Mesothelial cell of epicardium (in vitro differentiated cells): ENCODE data around the gene CEP95. TPM values are rescaled to one million over a fixed set of nuclear protein-coding genes. Genes with fewer than 3 reads are reported as not detected.

Experiments
- DNase-seq, 2 experiments: peaks; one replicate each; pipeline ENCODE4 v3.0.0; 2021; ENCODE audit warnings: low spot score in 2 of 2; ENCODE audit not compliant: unreplicated experiment in 2 of 2
- H3K27ac Mint-ChIP-seq: 2 replicates; pipeline ENCODE4 v1.8.0; 2021; ENCODE audit warnings: mixed read lengths
- H3K27me3 Mint-ChIP-seq: 2 replicates; pipeline ENCODE4 v1.8.0; 2021; ENCODE audit warnings: low read depth, mixed read lengths
- H3K36me3 Mint-ChIP-seq: 2 replicates; pipeline ENCODE4 v1.8.0; 2021; ENCODE audit warnings: mixed read lengths
- H3K4me1 Mint-ChIP-seq: 2 replicates; pipeline ENCODE4 v1.8.0; 2021; ENCODE audit warnings: mixed read lengths
- H3K4me3 Mint-ChIP-seq: 2 replicates; pipeline ENCODE4 v1.8.0; 2021; ENCODE audit warnings: mild to moderate bottlenecking, moderate library complexity, mixed read lengths
- H3K9me3 Mint-ChIP-seq: 2 replicates; pipeline ENCODE4 v1.8.0; 2021; ENCODE audit warnings: mixed read lengths
- total RNA-seq: library from RNA; stranded (reverse); gene quantifications from 3 replicates; pipeline ENCODE4 v1.2.1, GENCODE V29; 2021
- TF ChIP-seq, protein P1 (sequence below): fragments of 200-600 bp; sonication (generic); IDR thresholded peaks from one replicate; pipeline ENCODE4 v1.5.0; 2021; ENCODE audit warnings: antibody characterized with exemption; ENCODE audit not compliant: unreplicated experiment

CEP95 gene
- total RNA-seq, 1 donor from 2014 or later = 132 TPM

DNA sequence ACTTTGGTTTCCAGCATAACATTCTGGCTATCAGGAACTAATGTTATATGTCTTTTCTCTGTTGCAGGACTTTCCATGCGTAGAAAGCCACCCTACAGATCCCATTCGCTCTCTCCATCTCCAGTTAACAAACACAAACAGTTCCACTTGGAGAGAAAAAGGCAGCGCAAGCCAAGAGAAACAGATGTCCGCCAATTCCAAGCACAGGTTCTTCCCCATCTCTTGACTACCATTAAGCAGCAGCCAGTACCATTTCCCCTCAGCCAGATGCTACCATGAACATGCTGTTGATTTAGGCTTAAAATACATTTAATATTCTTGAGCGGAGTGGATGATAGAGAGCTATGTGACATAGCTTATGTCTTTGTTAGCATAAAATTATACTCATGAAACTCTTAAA is 22.4 kb downstream of the CEP95 start:
- Mint-ChIP-seq H3K9me3 (no peaks in the 10 kb centered on the region), H3K27me3 (no peaks in the 10 kb centered on the region), H3K27ac (no peak overlapping the region), H3K36me3 (peaks cover 49% of the 10 kb centered on the region), H3K4me1 (no peaks in the 10 kb centered on the region), H3K4me3 (no peak overlapping the region)
- no peak for DNase-seq
- TF ChIP-seq, protein P1, sequence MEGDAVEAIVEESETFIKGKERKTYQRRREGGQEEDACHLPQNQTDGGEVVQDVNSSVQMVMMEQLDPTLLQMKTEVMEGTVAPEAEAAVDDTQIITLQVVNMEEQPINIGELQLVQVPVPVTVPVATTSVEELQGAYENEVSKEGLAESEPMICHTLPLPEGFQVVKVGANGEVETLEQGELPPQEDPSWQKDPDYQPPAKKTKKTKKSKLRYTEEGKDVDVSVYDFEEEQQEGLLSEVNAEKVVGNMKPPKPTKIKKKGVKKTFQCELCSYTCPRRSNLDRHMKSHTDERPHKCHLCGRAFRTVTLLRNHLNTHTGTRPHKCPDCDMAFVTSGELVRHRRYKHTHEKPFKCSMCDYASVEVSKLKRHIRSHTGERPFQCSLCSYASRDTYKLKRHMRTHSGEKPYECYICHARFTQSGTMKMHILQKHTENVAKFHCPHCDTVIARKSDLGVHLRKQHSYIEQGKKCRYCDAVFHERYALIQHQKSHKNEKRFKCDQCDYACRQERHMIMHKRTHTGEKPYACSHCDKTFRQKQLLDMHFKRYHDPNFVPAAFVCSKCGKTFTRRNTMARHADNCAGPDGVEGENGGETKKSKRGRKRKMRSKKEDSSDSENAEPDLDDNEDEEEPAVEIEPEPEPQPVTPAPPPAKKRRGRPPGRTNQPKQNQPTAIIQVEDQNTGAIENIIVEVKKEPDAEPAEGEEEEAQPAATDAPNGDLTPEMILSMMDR = no peak

DNA sequence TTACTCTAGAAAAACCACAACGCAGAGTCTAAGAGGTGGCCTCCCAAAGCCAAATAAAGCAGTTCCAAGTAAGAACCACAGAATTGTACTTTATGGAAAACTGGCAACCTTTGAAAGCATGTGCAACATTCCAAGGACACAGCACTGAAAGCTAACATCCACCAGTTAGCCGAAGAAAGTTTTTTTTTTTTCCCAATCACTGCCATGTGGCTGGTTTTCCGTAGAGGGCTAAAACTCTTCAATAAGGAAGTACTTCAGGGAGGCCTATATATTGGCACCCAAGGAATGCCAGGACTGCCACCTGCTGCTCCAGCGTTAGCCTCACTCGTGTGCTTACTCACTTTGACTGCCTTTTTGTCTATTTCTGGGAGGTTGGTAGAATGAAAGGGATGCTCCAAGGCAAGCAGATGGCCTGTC is 25.2 kb downstream of the CEP95 start:
- Mint-ChIP-seq H3K36me3 (peaks cover 46% of the 10 kb centered on the region), H3K27me3 (no peaks in the 10 kb centered on the region), H3K9me3 (no peaks in the 10 kb centered on the region), H3K4me1 (no peaks in the 10 kb centered on the region), H3K27ac (no peak overlapping the region), H3K4me3 (no peak overlapping the region)
- TF ChIP-seq, protein P1 = no peak
- DNase-seq = no peak

DNA sequence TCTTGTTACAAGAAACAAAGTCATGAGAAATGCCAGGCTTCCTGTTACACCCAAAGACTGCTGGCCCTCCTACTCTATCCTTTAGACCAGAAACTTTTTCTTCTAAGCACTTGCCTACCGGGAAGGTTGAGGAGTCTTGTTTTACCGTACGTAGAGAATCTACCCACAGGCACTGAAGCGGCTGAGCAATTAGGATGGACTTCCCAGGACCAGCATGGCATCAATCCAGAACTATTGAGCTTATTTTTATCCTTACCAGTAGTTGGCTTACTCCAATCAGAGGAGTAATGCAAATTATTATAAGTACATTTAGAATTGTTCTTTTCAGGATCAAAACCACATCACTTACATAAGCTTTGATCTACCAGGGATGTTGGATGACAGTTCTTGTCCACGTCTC is 25.6 kb downstream of the CEP95 start:
- Mint-ChIP-seq H3K4me1 (no peaks in the 10 kb centered on the region), H3K36me3 (peaks cover 48% of the 10 kb centered on the region), H3K27ac (no peak overlapping the region)

DNA sequence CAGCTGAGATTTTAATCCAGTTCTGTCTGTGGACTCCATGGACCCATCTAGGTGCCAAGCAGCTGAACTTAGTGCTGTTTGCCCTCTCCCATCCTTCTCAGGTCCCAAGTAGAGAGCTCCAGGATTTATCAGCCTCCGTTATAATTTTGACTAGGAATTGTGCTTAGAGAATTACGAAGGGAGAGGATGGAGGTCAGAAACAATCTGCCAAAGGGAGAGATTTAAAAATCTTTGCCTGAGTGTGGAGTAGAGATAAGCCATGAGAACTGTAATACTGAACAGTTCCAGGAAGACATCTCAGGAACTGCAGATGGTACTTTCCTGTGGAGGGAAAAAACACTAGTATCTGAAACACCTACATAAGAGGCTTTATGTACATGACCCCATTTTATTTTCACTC is 27.0 kb downstream of the CEP95 start:
- Mint-ChIP-seq H3K4me3 (no peak overlapping the region), H3K27ac (no peak overlapping the region), H3K36me3 (peaks cover 53% of the 10 kb centered on the region), H3K27me3 (no peaks in the 10 kb centered on the region), H3K4me1 (no peaks in the 10 kb centered on the region), H3K9me3 (no peaks in the 10 kb centered on the region)
- TF ChIP-seq, protein P1 = no peak
- DNase-seq = no peak

More for the DNA sequence above, 25.6 kb downstream of the CEP95 start:
- H3K27me3 Mint-ChIP-seq = no peaks in the 10 kb centered on the region
- no peak for DNase-seq
- H3K9me3 Mint-ChIP-seq = no peaks in the 10 kb centered on the region
- no peak overlapping the region for H3K4me3 Mint-ChIP-seq
- TF ChIP-seq, protein P1 = no peak

DNA sequence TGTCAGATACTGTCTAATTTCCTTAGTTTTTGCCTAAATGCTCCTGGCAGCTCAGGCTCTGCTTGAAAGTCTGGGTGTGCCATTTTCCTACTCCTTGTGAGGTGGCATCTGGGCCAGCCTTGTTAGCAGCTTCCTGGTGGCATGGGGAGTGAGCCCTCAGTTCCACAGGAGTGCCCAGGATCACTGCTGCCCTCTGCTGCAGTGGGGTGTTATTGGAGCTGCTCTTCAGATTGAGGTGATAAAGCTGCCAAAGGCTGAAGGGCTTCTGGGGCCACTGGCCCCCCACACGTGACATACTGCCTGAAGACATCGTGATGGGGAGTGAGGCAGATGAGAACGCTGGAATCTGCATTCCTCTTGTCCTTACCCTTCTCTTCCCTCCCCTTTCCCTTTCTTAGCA is 27.4 kb downstream of the CEP95 start:
- no peak overlapping the region for H3K4me3 Mint-ChIP-seq
- no peak overlapping the region for H3K27ac Mint-ChIP-seq
- TF ChIP-seq, protein P1 = no peak
- H3K27me3 Mint-ChIP-seq = no peaks in the 10 kb centered on the region
- no peaks in the 10 kb centered on the region for H3K4me1 Mint-ChIP-seq
- peaks cover 51% of the 10 kb centered on the region for H3K36me3 Mint-ChIP-seq
- DNase-seq = no peak
- no peaks in the 10 kb centered on the region for H3K9me3 Mint-ChIP-seq

DNA sequence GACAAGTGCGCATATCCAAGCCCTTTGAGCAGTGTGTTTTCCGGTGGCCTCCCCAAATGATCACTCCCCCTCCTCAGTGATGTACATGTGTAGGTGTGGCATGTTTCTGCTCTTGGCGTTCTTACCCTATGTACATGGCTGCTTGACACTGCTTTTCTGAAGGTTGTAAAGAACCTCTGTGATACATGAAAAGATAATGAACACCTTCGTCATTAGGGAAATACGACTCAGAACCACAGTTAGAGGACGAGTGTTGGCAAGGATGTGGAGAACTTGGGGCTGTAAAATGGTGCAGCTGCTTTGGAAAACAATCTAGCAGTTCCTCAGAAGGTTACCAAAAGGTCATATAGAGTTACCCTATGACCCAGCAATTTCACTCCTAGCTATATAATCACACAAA is 28.6 kb downstream of the CEP95 start:
- no peak for DNase-seq
- Mint-ChIP-seq H3K9me3 (no peaks in the 10 kb centered on the region), H3K27me3 (no peaks in the 10 kb centered on the region), H3K4me1 (no peaks in the 10 kb centered on the region), H3K4me3 (no peak overlapping the region), H3K36me3 (peaks cover 44% of the 10 kb centered on the region), H3K27ac (no peak overlapping the region)
- TF ChIP-seq, protein P1 = no peak
